Measurements from ENCODE around the gene KLHL3.

- TF ChIP-seq CTCF (conservative IDR thresholded peaks at IDR 0.05; ENCODE audit: low read depth, low read length) (no peak), EZH2 (IDR thresholded peaks at IDR 0.05; ENCODE audit: low read length, unreplicated experiment) (no peak)
Measured at GRCh38 chr5:137632716-137633115, 103.2 kb downstream of the KLHL3 start.

Data from PC-3 (cell line).